EL (cell line): Measurements from ENCODE around the gene CPNE2.
"Not testable (repeated sequence)": the region's sequence is repeated elsewhere in the genome, so short reads cannot be mapped to it uniquely, and the experiment has no call there.

Experiments
- DNase-seq: peaks from one replicate; pipeline ENCODE4 v3.0.0-alpha.2; 2016

CPNE2 gene

GRCh38 chr16:57091975-57092785 lies at the start of gene CPNE2:
CPNE2 (plus strand) TSS chr16:57092583; CDS start chr16:57110743, 18,160 bp downstream.
- peak; percentile 69 for DNase-seq

- no peak for DNase-seq
Measured at GRCh38 chr16:57043248-57043647, 49.1 kb upstream of the CPNE2 start.

GRCh38 chr16:57044931-57045693 lies 47.3 kb upstream of the CPNE2 start:
- no peak for DNase-seq

- peak; percentile 15 for DNase-seq
Measured at GRCh38 chr16:57045694-57046381, 46.5 kb upstream of the CPNE2 start.

GRCh38 chr16:57048095-57048494 lies 44.3 kb upstream of the CPNE2 start:
- DNase-seq, result no peak

- DNase-seq, result no peak
Measured at GRCh38 chr16:57049678-57050077, 42.7 kb upstream of the CPNE2 start.

GRCh38 chr16:57051696-57052228 lies 40.6 kb upstream of the CPNE2 start:
- no peak for DNase-seq

- DNase-seq, result no peak
Measured at GRCh38 chr16:57053206-57053605, 39.2 kb upstream of the CPNE2 start.

GRCh38 chr16:57054338-57054737 lies 38.0 kb upstream of the CPNE2 start:
- no peak for DNase-seq

GRCh38 chr16:57054771-57055170 lies 37.6 kb upstream of the CPNE2 start:
- DNase-seq, result no peak

- DNase-seq, result no peak
Measured at GRCh38 chr16:57055671-57056070, 36.7 kb upstream of the CPNE2 start.

GRCh38 chr16:57058291-57058861 lies 34.0 kb upstream of the CPNE2 start:
- no peak for DNase-seq

GRCh38 chr16:57060323-57061083 lies 31.9 kb upstream of the CPNE2 start:
- no peak for DNase-seq

- peak; percentile 90 for DNase-seq
Measured at GRCh38 chr16:57061084-57061905, 31.1 kb upstream of the CPNE2 start.

- DNase-seq, result no peak
Measured at GRCh38 chr16:57062329-57062728, 30.1 kb upstream of the CPNE2 start.

- not testable (repeated sequence) for DNase-seq
Measured at GRCh38 chr16:57063189-57063588, 29.2 kb upstream of the CPNE2 start.

GRCh38 chr16:57064995-57065394 lies 27.4 kb upstream of the CPNE2 start:
- no peak for DNase-seq

GRCh38 chr16:57066625-57067024 lies 25.8 kb upstream of the CPNE2 start:
- no peak for DNase-seq

GRCh38 chr16:57067347-57067746 lies 25.0 kb upstream of the CPNE2 start:
- no peak for DNase-seq

GRCh38 chr16:57069053-57069452 lies 23.3 kb upstream of the CPNE2 start:
- DNase-seq, result no peak
